Parathyroid adenoma (tissue), 2 donors: ENCODE data around the gene HINFP.

Experiments
- H2AFZ ChIP-seq: fragments of 300-600 bp; sonication (generic); one replicate; pipeline ENCODE4 v1.7.0; 2017; ENCODE audit warnings: antibody characterized with exemption, mild to moderate bottlenecking
- H3K27ac ChIP-seq: fragments of 300-600 bp; sonication (generic); one replicate; pipeline ENCODE4 v1.7.0; 2017
- H3K27me3 ChIP-seq: fragments of 300-600 bp; sonication (generic); one replicate; pipeline ENCODE4 v1.7.0; 2017; ENCODE audit warnings: low read length; ENCODE audit not compliant: control insufficient read depth, insufficient read depth
- H3K36me3 ChIP-seq: fragments of 300-600 bp; sonication (generic); one replicate; pipeline ENCODE4 v1.7.0; 2017; ENCODE audit warnings: low read length; ENCODE audit not compliant: control insufficient read depth, insufficient read depth
- H3K4me1 ChIP-seq: fragments of 300-600 bp; sonication (generic); one replicate; pipeline ENCODE4 v1.7.0; 2017; ENCODE audit warnings: control low read depth
- H3K4me2 ChIP-seq: fragments of 300-600 bp; sonication (generic); one replicate; pipeline ENCODE4 v1.7.0; 2017; ENCODE audit warnings: low read length
- H3K4me3 ChIP-seq: fragments of 300-600 bp; sonication (generic); one replicate; pipeline ENCODE4 v1.7.0; 2017; ENCODE audit warnings: low read depth, low read length
- H3K79me2 ChIP-seq: fragments of 300-600 bp; sonication (generic); one replicate; pipeline ENCODE4 v1.7.0; 2017; ENCODE audit warnings: control low read depth
- H3K9ac ChIP-seq: fragments of 300-600 bp; sonication (generic); one replicate; pipeline ENCODE4 v1.7.0; 2017; ENCODE audit warnings: mild to moderate bottlenecking
- H3K9me3 ChIP-seq: fragments of 300-600 bp; sonication (generic); one replicate; pipeline ENCODE4 v1.7.0; 2017; ENCODE audit warnings: low read length; ENCODE audit not compliant: control insufficient read depth
- CTCF ChIP-seq: fragments of 300-600 bp; sonication (generic); IDR thresholded peaks from one replicate; pipeline ENCODE4 v1.7.0; 2017; ENCODE audit warnings: antibody characterized with exemption, mild to moderate bottlenecking
- donor health status: primary hyperparathyroidism.

Gene HINFP

DNA sequence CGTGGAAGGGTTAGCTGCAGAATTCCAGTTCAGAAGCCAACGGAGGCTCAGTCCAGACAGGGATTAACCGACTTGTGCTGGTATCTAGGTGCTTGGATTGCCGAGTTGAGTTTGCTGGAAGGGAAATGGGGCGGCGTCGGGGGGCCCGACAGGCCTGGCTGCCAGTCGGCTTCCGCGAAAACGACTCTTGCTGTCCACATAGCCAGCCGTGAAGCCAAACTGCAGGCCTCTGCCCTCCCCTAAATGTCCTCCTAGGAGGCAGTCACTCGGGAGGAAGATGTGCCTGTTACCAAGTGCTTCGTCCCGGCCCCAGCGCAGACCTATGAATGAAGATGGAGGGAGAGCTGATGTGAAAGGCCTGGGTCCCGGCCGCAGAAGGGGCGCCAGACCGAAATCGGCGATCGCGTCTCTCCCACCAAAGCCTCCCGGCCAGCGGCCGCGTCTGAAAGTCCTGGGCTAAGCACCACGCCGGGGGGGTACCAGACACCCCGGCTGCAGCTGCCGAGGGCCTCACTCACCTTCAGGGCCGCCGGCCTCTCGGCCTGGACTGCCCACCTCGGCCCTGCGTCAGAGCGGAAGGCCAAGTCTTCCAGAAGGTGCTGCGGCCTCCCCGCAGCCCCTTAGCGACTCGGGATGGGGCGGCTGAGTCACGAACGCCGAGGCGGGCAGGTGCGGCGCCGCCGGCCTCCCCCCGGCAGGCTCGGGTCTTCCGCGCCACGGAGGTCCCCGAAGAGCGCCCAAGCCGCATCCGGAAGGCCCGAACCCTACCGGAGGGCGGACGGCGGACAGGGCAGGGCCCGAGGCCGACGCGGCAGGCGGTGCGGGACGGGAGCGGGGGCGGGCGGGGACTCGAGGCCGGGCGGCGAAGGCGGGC lies 27.2 kb upstream of the HINFP start:
- Histone ChIP-seq H3K4me2 (peak overlapping the region; percentile 96), H3K4me1 (peaks cover 7% of the 10 kb centered on the region), H3K9me3 (no peaks in the 10 kb centered on the region), H3K27me3 (no peaks in the 10 kb centered on the region), H3K27ac (peak overlapping the region; percentile 78), H2AFZ (peak overlapping the region; percentile 82), H3K4me3 (peak overlapping the region; percentile 77), H3K79me2 (no peaks in the 10 kb centered on the region), H3K9ac (peak overlapping the region; percentile 46), H3K36me3 (no peaks in the 10 kb centered on the region)
- TF ChIP-seq CTCF = no peak

GRCh38 chr11:119094816-119095065 lies 26.6 kb upstream of the HINFP start:
- Histone ChIP-seq H3K4me2 (peak overlapping the region; percentile 96), H3K4me3 (peak overlapping the region; percentile 77), H3K27ac (peak overlapping the region; percentile 78), H3K36me3 (no peaks in the 10 kb centered on the region), H3K9ac (peak overlapping the region; percentile 46), H3K9me3 (no peaks in the 10 kb centered on the region), H3K27me3 (no peaks in the 10 kb centered on the region), H2AFZ (peak overlapping the region; percentile 82), H3K79me2 (no peaks in the 10 kb centered on the region), H3K4me1 (peaks cover 7% of the 10 kb centered on the region)
- TF ChIP-seq CTCF = peak; percentile 52

GRCh38 chr11:119095066-119095880 lies 26.1 kb upstream of the HINFP start:
- Histone ChIP-seq H3K27ac (peak overlapping the region; percentile 78), H2AFZ (peak overlapping the region; percentile 82), H3K4me3 (peak overlapping the region; percentile 77), H3K27me3 (no peaks in the 10 kb centered on the region), H3K4me2 (peak overlapping the region; percentile 96), H3K4me1 (peaks cover 7% of the 10 kb centered on the region), H3K9me3 (no peaks in the 10 kb centered on the region), H3K79me2 (no peaks in the 10 kb centered on the region), H3K36me3 (no peaks in the 10 kb centered on the region), H3K9ac (no peak overlapping the region)
- TF ChIP-seq CTCF = peak; percentile 12

- H3K4me1 ChIP-seq = peaks cover 4% of the 10 kb centered on the region
- H3K4me3 ChIP-seq = no peak overlapping the region
- no peak overlapping the region for H3K27ac ChIP-seq
- no peaks in the 10 kb centered on the region for H3K27me3 ChIP-seq
- no peaks in the 10 kb centered on the region for H3K79me2 ChIP-seq
- H3K9me3 ChIP-seq = no peaks in the 10 kb centered on the region
- H3K4me2 ChIP-seq = no peak overlapping the region
- no peak overlapping the region for H3K9ac ChIP-seq
- no peak overlapping the region for H2AFZ ChIP-seq
- TF ChIP-seq CTCF = no peak
- H3K36me3 ChIP-seq = no peaks in the 10 kb centered on the region
Observed at GRCh38 chr11:119099711-119100110, 21.7 kb upstream of the HINFP start.
